NT2/D1 (cell line): Measurements from ENCODE around the gene RBMS1.

ENCODE experiments used
- DNase-seq: peaks from one replicate; pipeline ENCODE4 v3.0.0-alpha.2; 2011; ENCODE audit warnings: low read depth, low spot score
- H3K27me3 ChIP-seq: 2 replicates; pipeline ENCODE4 v1.6.0; 2011; ENCODE audit warnings: mild to moderate bottlenecking; ENCODE audit not compliant: insufficient read length, insufficient read depth
- H3K36me3 ChIP-seq: 2 replicates; pipeline ENCODE4 v1.6.1; 2011; ENCODE audit warnings: mild to moderate bottlenecking, low read length, mixed read lengths; ENCODE audit not compliant: insufficient read depth, insufficient read length
- H3K4me1 ChIP-seq: 2 replicates; pipeline ENCODE4 v1.5.1; 2011; ENCODE audit not compliant: insufficient read depth, insufficient read length
- H3K4me3 ChIP-seq: 2 replicates; pipeline ENCODE4 v1.5.1; 2011; ENCODE audit warnings: low read depth; ENCODE audit not compliant: insufficient read length
- H3K9ac ChIP-seq: 2 replicates; pipeline ENCODE4 v1.6.0; 2011; ENCODE audit warnings: low read depth; ENCODE audit not compliant: insufficient read length
- H3K9me3 ChIP-seq: 2 replicates; pipeline ENCODE4 v1.5.1; 2011; ENCODE audit warnings: mild to moderate bottlenecking, low read length; ENCODE audit not compliant: insufficient read depth
- SUZ12 ChIP-seq: IDR thresholded peaks from 2 replicates; pipeline ENCODE4 v1.6.1; 2011; ENCODE audit not compliant: insufficient read length, insufficient read depth; ENCODE audit errors: extremely low read depth
- YY1 ChIP-seq: IDR thresholded peaks from 2 replicates; pipeline ENCODE4 v1.6.1; 2011; ENCODE audit not compliant: insufficient read length, insufficient read depth
- ZNF274 ChIP-seq: IDR thresholded peaks from 2 replicates; pipeline ENCODE4 v1.6.1; 2011; ENCODE audit warnings: mild to moderate bottlenecking, low read depth, low read length

The RBMS1 gene

DNA sequence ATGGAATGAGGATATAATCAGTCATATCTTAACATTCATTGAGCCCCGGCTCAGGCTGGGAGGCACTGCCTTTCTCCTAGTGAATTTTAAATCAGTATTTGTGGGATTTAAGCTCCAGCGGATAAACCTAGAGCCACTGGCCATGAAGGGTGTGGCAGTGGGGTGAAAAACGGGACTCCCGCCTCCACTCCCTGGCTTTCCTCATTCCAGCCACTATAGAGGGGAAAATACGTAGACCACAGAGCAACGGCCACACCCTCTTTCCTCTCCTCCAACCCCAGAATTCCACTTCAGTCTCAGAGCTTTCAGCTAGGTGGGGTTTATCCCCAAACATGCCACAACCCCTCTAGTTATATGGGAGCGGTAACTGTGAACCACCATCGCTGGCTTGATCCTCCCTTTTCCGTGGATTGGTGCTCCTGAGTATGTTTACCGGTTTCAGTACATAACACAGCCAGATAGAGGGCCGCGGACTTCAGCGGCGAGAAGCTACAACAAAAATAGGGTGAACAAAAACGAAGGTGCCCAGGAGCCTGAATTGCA is 223.0 kb downstream of the RBMS1 start:
- Histone ChIP-seq H3K9me3 (no peaks in the 10 kb centered on the region), H3K9ac (peak overlapping the region; percentile 89), H3K4me3 (peak overlapping the region; percentile 56), H3K27me3 (no peaks in the 10 kb centered on the region), H3K4me1 (peaks cover 5% of the 10 kb centered on the region), H3K36me3 (peaks cover 17% of the 10 kb centered on the region)
- TF ChIP-seq YY1, result no peak
- no peak for TF ChIP-seq ZNF274
- TF ChIP-seq SUZ12, result no peak
- DNase-seq, result no peak

DNA sequence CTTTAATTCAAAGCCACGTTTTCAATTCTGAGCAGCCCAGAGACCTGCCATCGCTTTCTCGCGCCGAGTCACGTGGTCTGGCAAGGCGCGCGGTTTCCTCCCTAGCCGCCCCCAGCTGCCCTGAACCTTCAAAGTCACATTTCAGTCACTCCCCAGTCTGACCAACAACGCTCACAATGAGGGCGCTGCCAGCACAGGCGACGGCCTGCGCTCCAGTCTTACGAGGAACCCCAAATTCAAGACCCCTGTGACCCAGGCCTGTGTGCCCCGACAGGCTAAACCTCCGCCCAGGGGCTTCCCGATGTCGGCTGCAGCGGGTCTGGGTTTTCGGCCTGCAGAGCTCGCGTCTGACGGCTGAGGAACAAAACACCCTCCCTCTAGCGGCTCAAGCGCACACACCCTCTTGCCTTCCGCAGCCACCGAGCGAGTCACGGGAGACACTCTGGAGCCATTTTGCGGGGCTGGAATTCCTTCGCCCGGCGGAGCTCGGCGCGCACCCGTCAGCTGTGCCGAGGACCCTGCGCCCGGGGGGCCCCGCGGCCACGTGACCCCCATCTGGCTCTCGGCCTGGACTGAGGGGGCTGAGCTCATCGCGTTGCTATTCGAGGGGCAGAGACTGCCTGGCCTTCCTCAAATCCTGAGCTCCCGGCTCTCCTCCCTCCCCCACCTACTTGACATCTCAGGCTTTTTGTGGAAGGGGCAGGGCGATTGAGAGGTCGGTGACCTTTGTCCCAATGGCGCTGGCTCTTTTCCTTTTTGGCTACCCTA is 223.6 kb downstream of the RBMS1 start:
- Histone ChIP-seq H3K9me3 (no peaks in the 10 kb centered on the region), H3K4me1 (peaks cover 5% of the 10 kb centered on the region), H3K27me3 (no peaks in the 10 kb centered on the region), H3K4me3 (peak overlapping the region; percentile 56), H3K9ac (peak overlapping the region; percentile 89), H3K36me3 (peaks cover 11% of the 10 kb centered on the region)
- DNase-seq, result peak; percentile 87
- TF ChIP-seq ZNF274 (no peak), SUZ12 (no peak), YY1 (peak; percentile 62)

DNA sequence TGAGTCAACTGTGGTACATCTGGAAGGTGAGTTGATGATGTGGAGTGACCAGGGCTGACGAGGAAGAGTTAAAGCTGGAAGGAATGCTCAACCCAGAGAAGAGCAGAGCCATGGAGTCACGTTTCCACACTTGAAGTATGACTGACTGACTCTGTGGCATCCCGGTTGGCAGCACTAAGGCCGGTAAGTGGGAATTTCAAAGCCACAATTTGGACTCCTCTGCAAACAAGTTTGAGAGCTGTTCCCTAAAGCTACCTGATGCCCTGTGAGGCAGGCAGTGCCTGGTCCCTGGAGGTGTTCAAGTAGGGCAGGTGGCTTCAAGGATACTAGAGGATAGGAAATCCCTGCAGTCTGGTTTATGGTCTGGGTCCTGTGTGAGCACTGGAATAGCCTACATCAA is 224.2 kb downstream of the RBMS1 start:
- peak overlapping the region; percentile 89 for H3K9ac ChIP-seq
- peak overlapping the region; percentile 56 for H3K4me3 ChIP-seq
- DNase-seq, result no peak
- TF ChIP-seq SUZ12 (no peak), YY1 (no peak), ZNF274 (no peak)
- H3K36me3 ChIP-seq, result peaks cover 6% of the 10 kb centered on the region
- peaks cover 5% of the 10 kb centered on the region for H3K4me1 ChIP-seq
- H3K9me3 ChIP-seq, result no peaks in the 10 kb centered on the region
- H3K27me3 ChIP-seq, result no peaks in the 10 kb centered on the region

DNA sequence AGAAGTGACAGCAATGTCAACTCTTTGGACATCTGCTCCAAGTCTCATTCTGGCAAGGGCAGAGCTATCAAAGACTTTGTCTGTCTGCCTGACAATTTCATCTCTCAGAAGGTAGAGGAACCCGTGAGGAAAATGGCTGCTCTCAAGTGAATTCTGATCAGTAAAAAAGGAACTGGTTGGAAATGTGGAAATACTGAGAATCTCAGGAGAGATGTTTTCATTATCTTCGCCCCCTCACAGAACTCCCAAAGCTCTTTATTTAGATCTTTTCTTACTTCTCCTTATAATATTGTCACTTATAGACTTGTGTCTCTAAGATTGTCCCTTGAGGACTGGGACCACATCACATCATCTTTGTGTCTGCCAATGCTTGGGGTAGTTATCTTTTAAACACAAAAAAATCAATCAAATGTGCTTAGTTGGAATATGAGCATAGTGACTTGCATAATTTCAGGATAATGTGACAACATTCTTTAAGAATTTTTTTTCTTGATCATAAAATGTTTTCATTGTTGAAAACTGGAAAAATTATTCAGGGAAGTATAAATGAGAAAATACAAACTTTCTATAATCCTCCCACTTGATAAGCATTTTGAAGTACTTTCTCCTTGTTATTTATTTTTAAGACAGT is 225.3 kb downstream of the RBMS1 start:
- DNase-seq, result no peak
- TF ChIP-seq ZNF274 (no peak), SUZ12 (no peak), YY1 (no peak)
- Histone ChIP-seq H3K9me3 (no peaks in the 10 kb centered on the region), H3K9ac (no peak overlapping the region), H3K36me3 (peaks cover 6% of the 10 kb centered on the region), H3K4me1 (peaks cover 5% of the 10 kb centered on the region), H3K27me3 (no peaks in the 10 kb centered on the region), H3K4me3 (no peak overlapping the region)

DNA sequence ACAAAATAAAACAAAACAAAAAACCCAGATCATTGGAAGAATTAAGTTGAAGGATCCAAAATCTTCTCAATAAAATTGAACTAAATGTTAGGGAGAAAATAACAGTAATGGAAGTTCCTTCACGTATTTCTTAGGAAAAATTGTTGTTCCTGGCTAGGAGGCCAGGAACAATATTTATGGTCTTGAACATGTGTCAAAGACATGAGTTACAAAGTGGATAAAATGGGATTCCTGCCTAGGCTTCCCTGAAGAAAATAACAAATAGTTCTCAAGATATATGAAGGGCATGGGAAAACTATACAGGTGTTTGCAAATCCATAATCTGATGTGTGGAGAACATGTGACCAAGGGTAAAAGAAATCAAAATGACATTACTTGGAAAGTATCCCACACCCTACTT is 225.9 kb downstream of the RBMS1 start:
- H3K9ac ChIP-seq, result no peak overlapping the region
- no peak for TF ChIP-seq SUZ12
- no peak for TF ChIP-seq YY1
- H3K4me1 ChIP-seq, result peaks cover 5% of the 10 kb centered on the region
- H3K9me3 ChIP-seq, result no peaks in the 10 kb centered on the region
- no peak overlapping the region for H3K4me3 ChIP-seq
- H3K36me3 ChIP-seq, result peaks cover 6% of the 10 kb centered on the region
- H3K27me3 ChIP-seq, result no peaks in the 10 kb centered on the region
- DNase-seq, result no peak

DNA sequence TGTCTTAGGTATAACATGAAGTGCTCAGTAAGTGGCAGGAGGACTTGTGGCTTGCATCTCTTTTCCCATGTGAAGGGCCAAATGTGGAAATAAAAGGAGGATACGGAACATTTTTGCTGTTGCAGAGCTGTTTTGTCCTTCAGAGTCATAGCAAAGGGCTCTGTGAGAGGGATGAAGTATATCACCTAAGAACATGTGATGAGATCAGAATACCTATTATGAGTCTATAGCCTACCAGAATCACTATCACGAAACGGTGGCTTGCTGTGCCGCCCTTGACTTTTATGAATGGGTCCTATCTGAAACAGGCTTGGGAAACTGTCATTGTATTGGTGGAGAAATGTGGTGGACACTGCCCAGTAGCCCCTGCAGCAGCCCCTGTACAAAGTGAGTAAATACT is 226.6 kb downstream of the RBMS1 start:
- no peaks in the 10 kb centered on the region for H3K9me3 ChIP-seq
- H3K27me3 ChIP-seq, result no peaks in the 10 kb centered on the region
- DNase-seq, result no peak
- H3K4me3 ChIP-seq, result no peak overlapping the region
- H3K9ac ChIP-seq, result no peak overlapping the region
- peaks cover 5% of the 10 kb centered on the region for H3K4me1 ChIP-seq
- TF ChIP-seq YY1, result no peak
- TF ChIP-seq SUZ12, result no peak
- no peak for TF ChIP-seq ZNF274
- peaks cover 6% of the 10 kb centered on the region for H3K36me3 ChIP-seq

DNA sequence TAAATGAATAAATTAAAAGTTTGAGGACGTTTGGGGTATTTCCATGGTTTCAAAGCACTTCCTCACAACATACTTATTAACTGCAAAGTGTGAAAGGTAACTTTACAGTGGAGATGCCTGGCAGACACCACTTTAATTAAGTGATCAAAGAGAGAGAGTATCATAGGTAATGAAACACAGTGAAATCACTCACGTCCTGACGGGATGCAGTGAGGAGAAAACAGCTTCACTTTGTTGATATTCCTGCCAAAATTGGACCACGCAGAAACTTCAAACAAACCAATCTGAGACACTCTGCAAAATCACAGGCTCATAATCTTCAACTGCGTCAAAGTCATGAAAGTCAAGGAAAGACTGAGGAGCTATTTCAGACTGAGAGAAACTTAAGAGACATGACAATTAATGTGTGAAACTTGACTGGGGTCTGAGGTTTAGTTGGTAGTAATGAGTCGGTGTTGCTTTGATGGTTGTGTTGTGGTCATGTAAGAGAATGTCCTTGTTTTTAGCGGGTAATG is 227.5 kb downstream of the RBMS1 start:
- Histone ChIP-seq H3K4me1 (peaks cover under 1% of the 10 kb centered on the region), H3K9me3 (no peaks in the 10 kb centered on the region)

More for the DNA sequence above, 227.5 kb downstream of the RBMS1 start:
- H3K36me3 ChIP-seq, result no peaks in the 10 kb centered on the region
- TF ChIP-seq SUZ12 (no peak), ZNF274 (no peak), YY1 (no peak)
- no peak overlapping the region for H3K4me3 ChIP-seq
- no peak for DNase-seq
- no peaks in the 10 kb centered on the region for H3K27me3 ChIP-seq
- no peak overlapping the region for H3K9ac ChIP-seq
